Occipital lobe (tissue), 2 donors: ENCODE measurements around the gene RAB9A. TPM values are rescaled to one million over a fixed set of nuclear protein-coding genes. Genes with fewer than 3 reads are reported as not detected.
"Not testable (repeated sequence)": the region's sequence is repeated elsewhere in the genome, so short reads cannot be mapped to it uniquely, and the experiment has no call there.

Experiments
- DNase-seq: peaks from one replicate; lab custom pipeline; 2025; lab: John Stamatoyannopoulos, UW
- total RNA-seq: library from RNA; depleted of rRNA; stranded (reverse); fragments of >200 nt; gene quantifications from one replicate; pipeline ENCODE4 v1.2.3, GENCODE V29; 2014

RAB9A gene
- total RNA-seq, 1 donor from 2014 or later = 29.2 TPM

DNA sequence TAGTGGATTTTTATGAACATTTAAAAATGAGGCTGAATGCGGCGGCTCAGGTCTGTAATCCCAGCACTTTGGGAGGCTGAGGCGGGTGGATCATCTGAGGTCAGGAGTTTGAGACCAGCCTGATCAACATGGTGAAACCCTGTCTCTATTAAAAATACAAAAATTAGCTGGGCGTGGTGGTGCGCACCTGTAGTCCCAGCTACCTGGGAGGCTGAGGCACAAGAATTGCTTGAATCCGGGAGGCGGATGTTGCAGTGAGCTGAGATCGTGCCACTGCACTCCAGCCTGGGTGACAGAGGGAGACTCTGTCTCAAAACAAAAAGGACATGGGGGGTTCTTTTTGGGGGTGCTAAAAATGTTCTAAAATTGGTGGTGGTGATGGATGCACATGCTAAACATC, 19.2 kb upstream of the RAB9A start:
- not testable (repeated sequence) for DNase-seq

DNA sequence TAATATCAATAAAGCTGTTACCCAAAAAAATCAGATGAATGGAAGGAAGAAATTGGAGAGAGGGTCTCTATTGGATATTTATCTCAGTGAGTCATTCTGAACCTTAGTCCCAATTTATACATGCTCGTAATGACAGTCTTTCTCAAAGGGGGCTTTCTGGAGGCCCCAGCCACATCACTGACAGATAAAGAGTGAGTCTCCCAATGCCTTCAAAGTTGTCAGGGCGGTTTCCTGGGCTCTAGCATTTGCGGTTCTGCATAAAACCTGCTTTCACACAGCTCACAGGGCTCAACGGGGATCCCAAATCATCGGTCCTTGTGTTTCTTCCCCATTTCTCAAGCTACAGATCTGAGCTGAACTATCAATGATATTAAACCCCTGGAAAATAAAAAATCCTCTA, 18.7 kb upstream of the RAB9A start:
- DNase-seq = no peak

DNA sequence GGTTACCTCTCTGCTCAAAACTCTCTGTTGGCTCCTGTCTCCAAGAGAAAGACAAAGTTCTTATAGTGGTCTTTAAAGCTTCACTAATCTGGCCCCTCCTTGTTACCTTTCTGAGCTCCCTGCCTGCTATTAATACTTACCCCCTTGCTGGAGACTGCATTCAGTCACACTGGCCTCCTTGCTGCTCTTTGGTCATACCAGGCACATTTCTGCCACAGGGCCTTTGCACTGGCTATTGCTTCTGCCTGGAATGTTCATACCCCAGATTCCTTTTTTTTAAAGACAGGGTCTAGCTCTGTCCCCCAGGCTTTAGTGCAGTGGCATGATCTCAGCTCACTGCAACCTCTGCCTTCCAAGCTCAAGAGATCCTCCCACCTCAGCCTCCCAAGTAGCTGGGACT, 15.9 kb upstream of the RAB9A start:
- DNase-seq = no peak

DNA sequence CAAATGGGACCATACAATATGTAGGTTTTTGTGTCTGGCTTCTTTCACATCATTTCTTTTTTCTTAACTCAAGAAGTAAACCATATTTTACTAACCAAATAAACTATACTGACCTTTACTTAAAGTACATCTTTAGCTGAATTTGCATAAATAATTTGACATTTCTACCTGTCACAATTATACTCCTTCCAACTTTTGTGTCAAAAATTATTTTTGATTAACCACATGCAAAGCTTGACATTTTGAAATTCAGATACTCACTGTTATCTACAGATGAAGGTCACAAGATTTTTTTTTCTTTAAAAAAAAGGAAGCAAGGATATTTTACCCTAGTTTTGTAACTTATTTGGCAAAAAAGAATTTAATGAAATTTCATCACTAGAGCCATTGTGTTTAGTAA, 12.0 kb upstream of the RAB9A start:
- no peak for DNase-seq

DNA sequence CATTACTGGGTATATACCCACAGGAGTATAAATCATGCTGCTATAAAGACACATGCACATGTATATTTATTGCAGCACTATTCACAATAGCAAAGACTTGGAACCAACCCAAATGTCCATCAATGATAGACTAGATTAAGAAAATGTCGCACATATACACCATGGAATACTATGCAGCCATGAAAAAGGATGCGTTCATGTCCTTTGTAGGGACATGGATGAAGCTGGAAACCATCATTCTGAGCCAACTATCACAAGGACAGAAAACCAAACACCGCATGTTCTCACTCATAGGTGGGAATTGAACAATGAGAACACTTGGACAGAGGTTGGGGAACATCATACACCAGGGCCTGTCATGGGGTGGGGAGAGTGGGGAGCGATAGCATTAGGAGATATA, 9.2 kb upstream of the RAB9A start:
- DNase-seq = not testable (repeated sequence)

DNA sequence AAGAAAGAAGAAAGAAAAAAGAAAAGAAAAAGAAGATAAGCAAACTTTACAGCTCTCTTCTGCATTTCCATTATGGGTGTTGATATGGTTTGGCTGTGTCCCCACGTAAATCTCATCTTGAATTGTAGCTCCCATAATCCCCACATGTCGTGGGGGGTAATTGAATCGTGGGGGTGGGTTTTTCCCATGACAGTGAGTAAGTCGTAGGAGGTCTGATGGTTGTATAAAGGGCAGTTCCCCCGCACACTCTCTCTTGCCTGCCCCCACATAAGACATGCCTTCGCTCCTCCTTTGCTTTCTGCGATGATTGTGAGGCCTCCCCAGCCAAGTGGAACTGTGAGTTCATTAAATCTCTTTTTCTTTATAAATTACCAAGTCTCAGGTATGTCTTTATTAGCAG, 7.3 kb upstream of the RAB9A start:
- no peak for DNase-seq

DNA sequence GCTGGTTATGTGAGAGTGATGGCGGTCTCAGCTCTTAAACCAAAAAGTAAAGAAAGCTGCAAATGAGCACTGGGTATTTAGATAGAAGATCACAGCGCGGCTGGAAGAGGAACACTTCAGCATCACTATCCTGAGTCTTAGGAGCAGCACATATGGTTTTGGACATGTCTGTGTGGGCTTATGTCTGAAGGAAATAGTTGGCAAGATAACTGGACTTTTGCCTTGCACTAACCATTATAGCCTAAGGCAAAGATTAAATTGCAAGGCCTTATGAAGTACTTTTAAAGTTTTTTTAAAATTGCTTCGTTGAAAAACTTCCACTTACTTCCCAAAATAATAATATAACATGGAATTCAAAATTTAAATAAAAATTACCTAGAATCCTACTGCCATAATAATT, 4.6 kb upstream of the RAB9A start:
- no peak for DNase-seq

DNA sequence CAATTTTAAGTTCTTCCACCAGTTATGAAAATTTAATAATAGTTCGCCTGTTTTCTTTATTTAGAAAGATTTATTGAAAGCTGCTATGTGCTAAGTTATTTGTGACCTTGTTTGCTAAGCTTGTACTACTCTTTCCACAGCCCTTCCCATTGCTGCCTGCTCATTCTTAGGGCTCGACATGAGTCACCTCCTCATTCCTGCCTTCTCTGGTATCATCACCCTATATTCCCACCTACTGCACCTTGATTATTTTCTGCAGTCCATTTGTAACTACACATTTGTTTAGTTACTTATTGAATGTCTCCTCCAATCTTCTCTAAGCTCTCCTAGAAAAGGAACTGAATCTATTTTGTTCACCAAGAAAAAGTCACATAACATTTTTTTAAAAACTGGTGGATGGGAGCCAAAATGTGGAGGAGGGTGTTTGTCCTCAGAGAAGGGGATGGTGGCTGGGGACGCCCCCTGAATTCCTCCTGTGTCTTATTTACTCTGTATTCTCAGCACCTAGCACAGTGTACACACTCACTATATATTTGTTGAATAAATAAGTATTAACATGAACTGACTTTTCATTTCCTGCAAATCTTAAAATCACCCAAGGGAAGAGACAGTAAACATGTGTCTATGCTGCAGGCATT, 3.7 kb upstream of the RAB9A start:
- DNase-seq = no peak

DNA sequence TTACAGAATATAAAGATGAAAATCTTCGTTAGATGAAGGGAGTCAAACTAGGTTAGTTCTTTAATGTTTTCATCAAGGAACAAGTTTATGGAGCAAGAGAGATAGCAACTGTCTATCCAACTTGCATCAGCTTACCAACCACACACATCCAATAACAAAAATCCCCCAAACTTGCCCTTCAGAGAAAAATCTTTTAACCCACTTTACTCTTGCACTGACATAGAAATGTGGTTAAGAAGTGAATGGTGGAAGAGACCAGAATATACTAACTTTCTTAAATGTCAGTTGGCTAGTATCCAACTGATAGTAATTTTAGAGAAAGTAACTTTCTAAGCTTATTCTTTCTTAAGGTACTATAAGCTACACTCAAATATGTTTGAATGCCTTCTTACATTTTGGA, 1.7 kb upstream of the RAB9A start:
- DNase-seq = no peak

DNA sequence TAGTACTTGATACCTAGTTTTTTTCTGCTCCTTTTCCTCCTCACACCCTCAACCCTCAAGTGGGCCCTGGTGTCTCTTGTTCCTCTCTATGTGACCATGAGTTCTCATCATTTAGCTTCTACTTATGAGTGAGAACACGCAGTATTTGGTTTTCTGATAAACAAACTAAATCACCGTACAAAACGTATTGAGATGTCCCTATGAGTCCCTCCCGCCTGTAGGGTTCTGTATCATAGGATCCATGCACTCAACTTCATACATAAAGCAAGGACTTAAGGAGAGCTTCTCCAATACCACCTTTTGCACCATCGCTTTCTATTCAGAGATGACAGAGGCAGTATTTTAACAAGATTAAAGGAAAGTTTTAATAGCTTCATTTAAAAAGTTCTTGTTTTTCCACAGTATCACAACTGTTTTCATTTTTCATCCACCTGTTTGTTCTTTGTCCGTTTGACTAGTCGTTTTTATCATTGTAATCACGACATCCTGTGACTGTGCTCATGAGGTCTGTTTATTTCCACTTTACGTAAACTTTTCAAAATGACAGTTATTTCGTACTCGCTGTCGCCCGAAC, 457 bp upstream of the RAB9A start:
- no peak for DNase-seq

DNA sequence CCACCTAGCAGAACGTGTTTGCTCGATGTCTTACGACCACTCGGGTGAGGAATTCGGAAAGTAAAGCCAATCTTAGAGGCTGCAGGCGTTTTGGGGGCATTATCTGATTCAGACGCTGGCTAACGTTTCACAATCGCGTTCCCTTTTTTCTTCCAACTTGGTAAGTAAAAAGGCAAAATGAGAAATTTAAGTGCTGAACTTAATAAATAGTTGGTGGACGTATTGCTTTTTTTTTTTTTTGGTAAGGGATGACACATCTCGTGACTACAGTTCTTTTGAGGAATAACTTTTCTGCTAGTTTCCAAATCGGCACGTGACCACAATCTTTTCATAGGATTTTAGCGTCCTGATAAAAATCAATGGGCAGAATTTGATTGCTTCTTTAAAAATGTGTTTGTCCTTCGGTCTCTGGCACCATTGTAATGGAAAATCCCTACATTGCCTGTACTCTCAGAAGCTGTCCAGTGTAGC, 848 bp downstream of the RAB9A start:
- DNase-seq = no peak

DNA sequence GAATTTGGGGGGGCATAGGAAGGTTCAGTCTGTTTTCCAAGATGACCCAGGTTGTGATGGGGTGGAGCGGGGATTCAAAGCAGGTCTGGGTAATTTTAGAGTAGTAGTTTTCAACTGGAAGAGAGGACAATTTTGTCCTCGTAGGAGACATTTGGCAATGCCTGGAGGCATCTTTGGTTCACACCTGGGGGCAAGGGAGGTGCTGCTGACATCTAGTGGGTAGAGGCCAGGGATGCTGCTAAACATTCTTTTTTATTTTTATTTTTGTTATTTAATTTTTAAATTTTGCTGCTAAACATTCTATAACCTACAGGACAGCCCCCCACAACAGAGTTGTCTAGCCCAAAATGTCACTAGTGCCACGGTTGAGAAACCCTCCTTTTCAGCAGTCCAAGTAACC, 1.9 kb downstream of the RAB9A start:
- DNase-seq = no peak

DNA sequence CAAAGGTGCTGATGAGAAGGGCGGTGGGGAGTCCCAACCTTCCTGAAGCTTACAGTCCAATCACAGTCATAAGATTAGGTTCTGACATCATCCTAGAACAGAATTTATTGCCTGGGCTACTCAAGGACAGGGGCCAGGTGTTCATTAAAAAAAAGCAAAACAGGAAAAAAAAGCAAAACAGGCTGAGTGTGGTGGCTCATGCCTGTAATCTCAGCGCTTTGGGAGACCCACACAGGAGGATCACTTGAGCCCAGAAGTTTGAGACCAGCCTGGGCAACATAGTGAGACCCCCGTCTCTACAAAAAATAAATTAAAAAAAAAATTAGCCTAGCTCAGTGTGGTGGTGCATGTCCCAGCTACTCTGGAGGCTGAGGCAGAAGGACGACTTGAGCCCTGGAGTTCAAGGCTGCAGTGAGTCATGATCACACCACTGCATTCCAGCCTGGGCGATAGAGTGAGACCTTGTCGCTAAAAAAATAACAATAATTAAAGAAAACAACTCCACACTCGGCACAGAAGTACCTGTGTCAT, 3.0 kb downstream of the RAB9A start:
- no peak for DNase-seq

DNA sequence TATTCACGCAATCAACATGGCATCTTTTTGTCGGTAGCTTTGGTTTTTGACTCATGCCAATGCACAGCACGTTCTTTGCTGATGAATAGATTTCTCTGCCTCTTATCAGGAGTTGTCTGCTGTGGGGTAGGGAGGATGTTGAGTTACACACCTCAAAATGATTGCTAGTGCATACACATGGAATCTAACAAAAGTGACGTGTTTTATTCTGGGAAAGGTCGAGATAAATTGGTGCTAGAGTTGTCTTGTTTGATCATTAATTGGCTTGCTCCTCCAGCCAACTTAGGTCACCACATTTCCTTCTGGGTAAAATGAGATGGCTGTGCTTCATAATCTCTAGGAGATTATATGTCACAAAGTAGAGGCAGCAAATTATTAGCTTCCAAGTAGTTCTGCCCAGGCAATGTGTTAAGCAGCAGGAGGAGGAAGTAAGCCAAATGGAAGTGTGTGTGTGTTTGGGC, 3.9 kb downstream of the RAB9A start:
- DNase-seq = no peak

DNA sequence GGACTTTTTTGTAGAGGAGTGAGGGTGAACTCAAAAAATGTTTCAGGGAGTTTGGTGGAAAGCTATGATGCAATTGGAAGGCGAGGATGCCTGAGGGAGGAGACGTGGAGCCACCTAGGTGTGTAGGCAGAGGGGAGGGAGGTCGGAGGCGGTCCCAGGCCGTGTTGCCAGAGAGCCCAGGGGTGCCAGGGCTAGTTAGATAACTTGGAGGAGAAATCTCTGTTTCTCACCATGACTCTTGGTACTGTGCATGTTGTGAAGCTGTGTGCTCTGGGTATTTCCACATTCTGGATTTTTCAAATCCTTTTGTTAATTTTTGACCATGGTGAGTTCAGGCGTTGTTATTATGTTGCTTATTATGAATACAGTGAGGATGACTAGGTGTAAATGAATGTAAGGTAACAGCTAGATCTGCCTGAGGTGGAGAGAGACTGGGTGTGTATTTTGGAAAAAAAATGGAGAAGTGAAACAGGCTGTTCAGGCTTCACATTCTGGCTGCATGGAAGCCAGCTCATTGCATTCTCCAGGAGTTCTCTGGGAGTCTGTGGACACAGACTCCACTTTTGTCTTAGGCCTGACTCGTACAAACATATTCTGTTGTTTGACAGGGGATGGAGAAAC, 4.5 kb downstream of the RAB9A start:
- no peak for DNase-seq

DNA sequence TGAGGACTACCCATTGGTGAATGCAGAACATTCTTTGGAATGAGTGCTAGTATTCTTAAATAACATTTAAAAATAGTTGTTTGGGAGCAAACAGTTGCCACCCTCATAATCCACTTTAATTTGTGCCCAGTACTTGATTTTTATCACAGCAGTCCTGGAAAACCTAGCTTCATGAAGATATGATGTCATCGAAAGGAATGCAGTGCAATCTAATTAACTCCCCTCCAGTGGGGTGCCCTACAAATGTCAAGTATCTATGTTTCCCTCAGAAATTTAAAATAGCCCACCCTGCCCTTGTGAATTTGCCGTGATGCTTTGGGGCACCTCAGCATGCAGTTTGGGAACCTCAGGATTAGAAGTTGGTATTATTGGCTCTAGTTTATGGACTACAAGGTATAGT, 5.4 kb downstream of the RAB9A start:
- DNase-seq = no peak

DNA sequence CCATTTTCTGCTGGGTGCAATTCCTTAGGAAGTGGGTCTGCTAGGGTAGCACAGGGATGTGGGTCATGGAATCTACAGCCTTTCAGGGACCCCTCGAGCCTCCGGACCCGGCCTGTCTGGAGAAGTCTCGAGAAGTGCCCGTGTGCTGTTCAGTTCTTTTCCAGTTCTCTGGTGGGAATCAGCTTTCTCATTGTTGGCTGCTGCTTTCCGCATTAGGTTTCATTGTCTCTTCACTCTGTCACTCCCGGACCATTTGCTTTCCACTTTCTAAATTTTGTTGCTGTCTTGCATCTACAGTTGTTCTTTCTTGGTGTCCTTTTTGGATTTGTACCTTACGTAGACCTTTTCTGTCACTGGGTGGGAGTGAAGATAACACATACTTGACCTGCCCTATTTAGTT, 6.1 kb downstream of the RAB9A start:
- no peak for DNase-seq

DNA sequence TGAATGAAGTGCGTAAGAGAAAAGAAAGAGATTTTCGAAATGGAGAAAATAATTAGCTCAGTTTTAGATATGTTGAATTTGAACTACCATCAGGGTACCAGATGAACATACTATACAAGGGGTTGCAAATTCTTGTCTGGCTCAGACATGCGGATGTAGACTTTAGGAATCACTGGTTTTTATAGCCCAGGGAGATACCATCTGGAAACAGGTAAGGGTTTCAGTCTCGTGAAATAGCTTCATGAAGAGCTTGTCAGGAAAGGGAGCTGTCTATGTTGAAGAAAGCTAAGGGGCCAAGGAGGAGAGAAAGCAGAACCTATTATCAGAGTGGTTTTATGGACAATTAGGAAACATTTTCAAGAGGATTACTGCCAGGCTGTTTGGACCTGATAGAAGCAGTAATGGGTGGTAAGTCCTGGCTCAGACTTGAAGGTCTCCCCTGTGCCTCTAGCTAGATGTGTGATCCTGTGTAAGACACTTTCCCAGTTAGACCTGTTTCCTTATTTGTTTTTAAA, 6.7 kb downstream of the RAB9A start:
- DNase-seq = no peak

DNA sequence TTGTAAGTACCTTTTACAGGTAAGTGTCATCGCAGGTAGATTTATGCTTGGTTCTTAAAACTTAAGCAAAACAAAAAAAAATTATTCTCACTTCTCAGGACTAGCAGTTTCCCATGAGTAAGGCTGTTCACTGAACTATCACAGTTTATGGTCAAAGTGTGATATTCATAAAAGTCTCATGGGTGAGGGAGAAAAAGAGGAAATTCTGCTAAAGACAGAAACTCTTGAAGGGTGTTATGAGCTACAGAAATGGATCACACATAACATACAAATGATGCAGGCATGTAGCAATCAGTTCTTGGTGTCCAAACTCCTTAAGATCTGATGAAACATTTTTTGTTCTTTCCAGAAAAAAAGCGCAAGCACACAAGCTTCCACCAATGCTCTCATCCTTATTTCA, 8.5 kb downstream of the RAB9A start:
- no peak for DNase-seq

DNA sequence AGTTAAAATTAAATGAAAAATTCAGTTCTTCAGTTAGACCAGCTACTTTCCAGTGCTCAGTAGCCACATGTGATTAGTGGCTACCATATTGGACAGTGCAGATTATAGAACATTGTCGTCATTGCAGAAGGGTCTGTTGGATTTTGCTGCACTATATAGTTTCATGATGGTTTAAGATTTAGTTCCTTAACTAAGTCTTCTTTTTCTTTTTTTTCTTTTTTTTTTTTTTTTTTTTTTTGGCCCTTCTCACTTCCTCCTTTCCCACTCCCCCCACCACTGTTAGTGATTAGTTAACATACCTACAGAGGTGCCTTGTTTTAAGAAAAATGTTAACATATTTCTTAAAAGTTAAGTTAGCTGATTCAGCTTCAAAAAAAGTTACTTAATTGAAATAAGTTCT, 9.0 kb downstream of the RAB9A start:
- no peak for DNase-seq

DNA sequence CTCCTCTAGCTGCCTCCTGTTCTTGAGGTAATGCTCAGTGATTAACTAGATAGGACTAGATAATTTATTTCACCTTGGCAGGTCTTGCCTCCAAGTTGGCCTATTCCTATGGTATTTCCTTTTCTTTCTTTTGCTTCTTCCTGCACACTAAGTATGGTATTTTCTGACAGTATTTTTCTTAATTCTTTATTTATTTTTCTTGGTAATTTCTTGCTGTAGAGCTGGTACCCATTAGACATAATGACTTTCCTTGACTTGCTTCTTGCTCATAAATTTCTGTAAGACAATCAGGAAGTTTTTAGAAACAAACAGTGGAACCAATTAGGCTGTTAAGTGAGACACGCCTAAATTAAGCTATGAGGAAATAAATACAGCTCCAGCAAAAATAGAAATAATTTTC, 9.5 kb downstream of the RAB9A start:
- DNase-seq = no peak

DNA sequence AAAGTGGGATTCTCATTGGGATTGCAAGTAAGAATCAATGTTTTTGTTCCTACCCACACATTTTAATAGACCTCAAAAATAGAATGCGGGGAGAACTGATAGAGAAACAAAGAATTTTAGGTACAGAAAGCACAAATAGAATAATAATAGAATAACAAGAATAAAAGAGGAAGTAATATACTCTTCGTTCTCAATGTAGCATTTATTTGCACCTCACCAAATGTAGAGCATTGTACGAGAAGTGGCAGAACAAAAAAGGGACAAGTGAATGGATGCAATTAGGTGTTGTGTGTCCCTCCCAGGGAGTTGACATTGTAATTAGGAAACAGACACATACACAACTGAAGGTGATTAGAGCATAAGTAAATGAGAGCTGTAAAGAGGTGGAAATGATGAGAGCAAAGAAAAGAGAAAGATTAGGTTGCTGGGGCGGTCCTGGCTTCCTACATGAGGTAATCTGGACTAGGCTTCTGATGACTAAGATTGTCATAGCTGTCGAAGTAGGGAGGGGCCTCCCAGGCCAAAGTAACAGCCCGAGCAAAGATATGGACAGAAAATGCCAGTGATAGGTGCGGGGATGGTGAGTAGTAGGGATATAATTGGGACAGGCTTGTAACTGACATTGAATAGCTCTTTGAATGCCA, 10.4 kb downstream of the RAB9A start:
- no peak for DNase-seq
